NCI-H2081 treated with DMSO at 0.1 percent for 48 hours (cell line): ENCODE measurements around the gene TCHP.

Experiments
- DNase-seq: peaks from one replicate; lab custom pipeline; 2025; lab: John Stamatoyannopoulos, UW

Gene TCHP

GRCh38 chr12:109961612-109962011 lies 61.5 kb downstream of the TCHP start:
- DNase-seq: no peak

- DNase-seq: no peak
Observed at GRCh38 chr12:109962398-109962797, 62.3 kb downstream of the TCHP start.

GRCh38 chr12:109963330-109963729 lies 63.3 kb downstream of the TCHP start:
- DNase-seq: no peak

GRCh38 chr12:109963743-109964429 lies 63.8 kb downstream of the TCHP start:
- no peak for DNase-seq

- DNase-seq: no peak
Observed at GRCh38 chr12:109966546-109966945, 66.5 kb downstream of the TCHP start.

GRCh38 chr12:109967383-109968031 lies 67.4 kb downstream of the TCHP start:
- no peak for DNase-seq
